Mesenchymal stem cell (in vitro differentiated cells and primary cell): Measurements from ENCODE around the gene NGB.

Source experiments
- DNase-seq: peaks from one replicate; pipeline ENCODE4 v3.0.0-alpha.2; 2013
- H2AFZ ChIP-seq: one replicate; pipeline ENCODE4 v1.6.1; 2013; ENCODE audit warnings: low read depth, mild to moderate bottlenecking, control low read depth, inconsistent platforms, low read length, moderate library complexity
- H2AK5ac ChIP-seq: 2 replicates; pipeline ENCODE4 v1.6.1; 2013; ENCODE audit warnings: low read length, moderate library complexity, mild to moderate bottlenecking, inconsistent platforms; ENCODE audit not compliant: severe bottlenecking
- H2BK120ac ChIP-seq: one replicate; pipeline ENCODE4 v1.6.1; 2013; ENCODE audit warnings: low read depth, mild to moderate bottlenecking, inconsistent platforms, low read length, moderate library complexity
- H2BK12ac ChIP-seq, 2 experiments: one replicate each; pipeline ENCODE4 v1.6.1; 2013; ENCODE audit warnings: inconsistent platforms in 2 of 2, low read length in 2 of 2, mild to moderate bottlenecking in 2 of 2, moderate library complexity in 2 of 2, control low read depth in 1 of 2
- H2BK15ac ChIP-seq: one replicate; pipeline ENCODE4 v1.6.1; 2013; ENCODE audit warnings: mild to moderate bottlenecking, low read depth, inconsistent platforms; ENCODE audit not compliant: poor library complexity, severe bottlenecking
- H2BK5ac ChIP-seq: 2 replicates; pipeline ENCODE4 v1.6.1; 2013; ENCODE audit warnings: low read depth, mild to moderate bottlenecking, low read length, control low read depth, inconsistent platforms; ENCODE audit not compliant: poor library complexity, severe bottlenecking
- H3K14ac ChIP-seq, 2 experiments: one replicate each; pipeline ENCODE4 v1.6.1; 2013; ENCODE audit warnings: inconsistent platforms in 2 of 2, low read length in 2 of 2, control low read depth in 1 of 2, mild to moderate bottlenecking in 1 of 2, moderate library complexity in 1 of 2
- H3K18ac ChIP-seq, 2 experiments: one replicate each; pipeline ENCODE4 v1.6.1; 2013; ENCODE audit warnings: inconsistent platforms in 2 of 2, low read length in 2 of 2, control low read depth in 1 of 2, low read depth in 1 of 2, mild to moderate bottlenecking in 1 of 2
- H3K23ac ChIP-seq, 2 experiments: one replicate each; pipeline ENCODE4 v1.6.1; 2013; ENCODE audit warnings: inconsistent platforms in 2 of 2, low read length in 2 of 2, mild to moderate bottlenecking in 2 of 2, moderate library complexity in 2 of 2, control low read depth in 1 of 2
- H3K27ac ChIP-seq: 2 replicates; pipeline ENCODE4 v1.5.1; 2013; ENCODE audit warnings: mild to moderate bottlenecking, moderate library complexity, low read length, control low read depth, inconsistent platforms; ENCODE audit not compliant: poor library complexity, severe bottlenecking
- H3K27me3 ChIP-seq, 2 experiments: 2 replicates each; pipeline versions ENCODE4 v1.6.1 to v1.7.0; 2013; ENCODE audit warnings: low read length in 2 of 2, mild to moderate bottlenecking in 2 of 2, moderate library complexity in 2 of 2, control low read depth in 1 of 2, inconsistent platforms in 1 of 2; ENCODE audit not compliant: control insufficient read depth in 1 of 2, insufficient read depth in 1 of 2
- H3K36me3 ChIP-seq, 2 experiments: 2 replicates each; pipeline versions ENCODE4 v1.6.1 to v1.7.0; 2013; ENCODE audit warnings: low read length in 2 of 2, control low read depth in 1 of 2, inconsistent platforms in 1 of 2, low read depth in 1 of 2, mild to moderate bottlenecking in 1 of 2; ENCODE audit not compliant: insufficient read depth in 2 of 2, control insufficient read depth in 1 of 2
- H3K4ac ChIP-seq, 2 experiments: one replicate each; pipeline ENCODE4 v1.6.1; 2013; ENCODE audit warnings: inconsistent platforms in 2 of 2, low read length in 2 of 2, mild to moderate bottlenecking in 2 of 2, moderate library complexity in 2 of 2, control low read depth in 1 of 2, low read depth in 1 of 2
- H3K4me1 ChIP-seq: 2 replicates; pipeline ENCODE4 v1.6.1; 2013; ENCODE audit warnings: low read depth, low read length, control low read depth; ENCODE audit not compliant: control insufficient read depth, insufficient read depth
- H3K4me2 ChIP-seq: 2 replicates; pipeline ENCODE4 v1.6.1; 2013; ENCODE audit warnings: low read length, mild to moderate bottlenecking, inconsistent platforms; ENCODE audit not compliant: poor library complexity, severe bottlenecking
- H3K4me3 ChIP-seq, 2 experiments: 2 replicates each; pipeline versions ENCODE4 v1.5.1 to v1.7.0; 2013; ENCODE audit warnings: low read length in 2 of 2, mild to moderate bottlenecking in 2 of 2, control low read depth in 1 of 2, low read depth in 1 of 2; ENCODE audit not compliant: insufficient read depth in 1 of 2
- H3K79me1 ChIP-seq: replicated peaks from 2 replicates; pipeline ENCODE4 v1.6.1; 2013; ENCODE audit warnings: mild to moderate bottlenecking, control low read depth, low read length, inconsistent platforms; ENCODE audit not compliant: poor library complexity, severe bottlenecking
- H3K9ac ChIP-seq: 2 replicates; pipeline ENCODE4 v1.7.0; 2013; ENCODE audit warnings: mild to moderate bottlenecking, low read length, moderate library complexity
- H3K9me3 ChIP-seq: 2 replicates; pipeline ENCODE4 v1.7.0; 2013; ENCODE audit warnings: mild to moderate bottlenecking, low read length; ENCODE audit not compliant: control insufficient read depth
- H4K8ac ChIP-seq: one replicate; pipeline ENCODE4 v1.6.1; 2013; ENCODE audit warnings: inconsistent platforms, mild to moderate bottlenecking, low read length, moderate library complexity
- H4K91ac ChIP-seq: one replicate; pipeline ENCODE4 v1.6.1; 2013; ENCODE audit warnings: mild to moderate bottlenecking, low read length, inconsistent platforms
- WGBS: methylation state at CpG from one replicate; pipeline ENCODE4 v1.1.7; 2013; ENCODE audit warnings: mixed read lengths; 5-methylcytosine and 5-hydroxymethylcytosine counted together

NGB gene

GRCh38 chr14:77231721-77232120 is 39.3 kb downstream of the NGB start:
- no peak overlapping the region for H2AK5ac ChIP-seq
- no peak overlapping the region for H3K4me2 ChIP-seq
- H3K36me3 ChIP-seq: no peaks in the 10 kb centered on the region
- no peak overlapping the region for H3K9ac ChIP-seq
- H3K4ac ChIP-seq: no peak overlapping the region
- no peak overlapping the region for H2BK5ac ChIP-seq
- H3K27me3 ChIP-seq: peaks cover 0 to 12% of the 10 kb centered on the region in 2 experiments
- no peaks in the 10 kb centered on the region for H3K9me3 ChIP-seq
- no peak overlapping the region for H3K4me3 ChIP-seq
- H2BK15ac ChIP-seq: no peak overlapping the region
- no peak overlapping the region for H3K27ac ChIP-seq
- WGBS: 66% methylated on average over 3 of the region's 3 CpGs
- H2AFZ ChIP-seq: no peak overlapping the region
- H3K23ac ChIP-seq: no peak overlapping the region
- DNase-seq: no peak
- H2BK12ac ChIP-seq: no peak overlapping the region
- no peak overlapping the region for H3K18ac ChIP-seq
- H2BK120ac ChIP-seq: no peak overlapping the region
- no peak overlapping the region for H4K91ac ChIP-seq
- no peak overlapping the region for H3K14ac ChIP-seq
- H4K8ac ChIP-seq: no peak overlapping the region
- no peaks in the 10 kb centered on the region for H3K79me1 ChIP-seq
- no peaks in the 10 kb centered on the region for H3K4me1 ChIP-seq

GRCh38 chr14:77230914-77231313 is 40.1 kb downstream of the NGB start:
- no peak overlapping the region for H4K91ac ChIP-seq
- H3K9me3 ChIP-seq: no peaks in the 10 kb centered on the region
- no peak overlapping the region for H3K4ac ChIP-seq
- peaks cover 3 to 13% of the 10 kb centered on the region in 2 experiments for H3K27me3 ChIP-seq
- no peak overlapping the region for H3K9ac ChIP-seq
- no peak overlapping the region for H3K18ac ChIP-seq
- H2BK5ac ChIP-seq: no peak overlapping the region
- H3K4me1 ChIP-seq: no peaks in the 10 kb centered on the region
- no peak overlapping the region for H3K4me2 ChIP-seq
- no peak overlapping the region for H3K27ac ChIP-seq
- H2AK5ac ChIP-seq: no peak overlapping the region
- no peak overlapping the region for H3K14ac ChIP-seq
- DNase-seq: no peak
- no peak overlapping the region for H3K23ac ChIP-seq
- no peaks in the 10 kb centered on the region for H3K36me3 ChIP-seq
- no peaks in the 10 kb centered on the region for H3K79me1 ChIP-seq
- H2AFZ ChIP-seq: no peak overlapping the region
- H3K4me3 ChIP-seq: no peak overlapping the region
- no peak overlapping the region for H2BK12ac ChIP-seq
- WGBS: 69% methylated on average over 2 of the region's 2 CpGs
- no peak overlapping the region for H4K8ac ChIP-seq
- H2BK15ac ChIP-seq: no peak overlapping the region
- H2BK120ac ChIP-seq: no peak overlapping the region

- Histone ChIP-seq H2BK12ac (no peak overlapping the region), H3K9ac (no peak overlapping the region), H3K9me3 (no peaks in the 10 kb centered on the region), H3K27ac (no peak overlapping the region), H2BK120ac (no peak overlapping the region), H3K23ac (no peak overlapping the region), H4K91ac (no peak overlapping the region), H2BK15ac (no peak overlapping the region), H4K8ac (no peak overlapping the region), H3K18ac (no peak overlapping the region), H2AFZ (no peak overlapping the region), H3K4ac (no peak overlapping the region), H3K79me1 (no peaks in the 10 kb centered on the region), H3K4me2 (no peak overlapping the region), H2BK5ac (no peak overlapping the region), H3K36me3 (no peaks in the 10 kb centered on the region), H3K14ac (no peak overlapping the region), H2AK5ac (no peak overlapping the region), H3K4me3 (no peak overlapping the region), H3K27me3 (peaks cover 3 to 24% of the 10 kb centered on the region in 2 experiments), H3K4me1 (no peaks in the 10 kb centered on the region)
- no peak for DNase-seq
- WGBS: 40% methylated on average over 4 of the region's 6 CpGs
These were observed 43.0 kb downstream of the NGB start for GRCh38 chr14:77228056-77228455.

DNA sequence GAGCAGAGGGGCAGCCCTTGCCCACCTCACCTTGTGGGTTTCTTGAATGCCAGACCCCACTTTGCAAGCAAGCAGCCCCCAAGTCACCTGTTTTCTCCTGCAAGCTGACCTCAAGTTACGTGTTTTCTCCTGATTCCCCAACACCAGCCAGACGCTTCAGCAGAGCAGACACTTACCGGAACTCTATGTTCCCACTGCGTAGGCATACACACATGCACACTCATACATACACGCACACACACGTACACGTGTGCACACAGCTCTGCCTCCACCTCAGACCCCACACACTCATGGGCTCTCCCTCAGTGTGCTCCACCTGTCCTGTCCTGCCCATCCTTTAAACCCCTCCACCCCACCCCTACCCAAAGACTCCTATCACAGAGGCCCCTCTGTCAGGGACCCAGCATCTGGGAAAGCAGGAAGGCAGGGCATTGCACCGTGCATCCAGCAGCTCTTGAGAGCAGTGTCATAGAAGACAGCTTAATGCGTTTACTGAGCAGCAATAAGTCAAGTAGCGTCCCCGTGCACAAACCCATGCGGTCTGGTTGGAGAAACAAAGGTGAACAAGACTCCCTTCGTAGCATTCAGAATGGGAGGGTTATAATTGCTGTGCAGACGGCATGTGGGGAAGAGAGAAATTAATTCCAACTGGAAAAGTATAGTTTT is 45.0 kb downstream of the NGB start:
- 76% methylated on average over 14 of the region's 14 CpGs for WGBS
- no peak overlapping the region for H3K9ac ChIP-seq

More for the DNA sequence above, 45.0 kb downstream of the NGB start:
- Histone ChIP-seq H3K79me1 (no peaks in the 10 kb centered on the region), H2BK5ac (no peak overlapping the region), H3K18ac (no peak overlapping the region), H3K14ac (no peak overlapping the region), H3K23ac (no peak overlapping the region), H3K4me1 (no peaks in the 10 kb centered on the region), H3K27me3 (peaks cover 18 to 33% of the 10 kb centered on the region in 2 experiments), H3K4me3 (no peak overlapping the region), H2AFZ (no peak overlapping the region), H2AK5ac (no peak overlapping the region), H4K91ac (no peak overlapping the region), H3K9me3 (no peaks in the 10 kb centered on the region), H4K8ac (no peak overlapping the region), H3K36me3 (no peaks in the 10 kb centered on the region), H2BK120ac (no peak overlapping the region), H3K27ac (no peak overlapping the region), H2BK12ac (no peak overlapping the region), H3K4me2 (no peak overlapping the region), H3K4ac (no peak overlapping the region), H2BK15ac (no peak overlapping the region)
- no peak for DNase-seq
